Stimulated activated CD8-positive, alpha-beta memory T cell treated with anti-CD3 and anti-CD28 coated beads, Interleukin-15, amount 100 ng/mL, for 48 hours (primary cell): ENCODE results near the gene KRT38.
"Not testable (repeated sequence)": the region's sequence is repeated elsewhere in the genome, so short reads cannot be mapped to it uniquely, and the experiment has no call there.

ENCODE experiments used
- DNase-seq, 2 donors: peaks; one replicate each; pipeline ENCODE4 v3.0.0-alpha.2; 2020; ENCODE audit warnings: low read depth in 2 of 2

KRT38 gene

GRCh38 chr17:41422586-41422985 is 18.2 kb downstream of the KRT38 start:
- not testable (repeated sequence) for DNase-seq

DNA sequence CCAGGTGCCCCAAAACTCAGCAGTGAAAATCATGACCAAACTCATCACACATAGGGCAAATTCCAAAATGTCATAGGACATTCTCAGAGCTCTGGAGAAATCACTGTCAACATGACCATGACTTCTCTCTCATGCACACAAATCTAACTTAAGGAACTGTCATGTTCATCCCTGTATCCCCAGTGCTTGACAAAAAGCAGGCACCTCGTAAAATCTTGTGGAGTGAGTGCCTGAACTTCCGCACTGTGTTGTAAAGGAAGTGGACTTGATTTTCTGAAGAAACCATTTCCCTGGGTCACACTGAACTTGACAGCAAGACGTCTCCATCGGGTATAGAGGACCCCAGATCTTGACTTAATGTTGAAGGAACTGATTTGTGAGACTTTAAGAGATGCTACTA is 19.2 kb downstream of the KRT38 start:
- no peak for DNase-seq

- no peak for DNase-seq
These were observed 19.7 kb downstream of the KRT38 start for GRCh38 chr17:41421116-41421515.

DNA sequence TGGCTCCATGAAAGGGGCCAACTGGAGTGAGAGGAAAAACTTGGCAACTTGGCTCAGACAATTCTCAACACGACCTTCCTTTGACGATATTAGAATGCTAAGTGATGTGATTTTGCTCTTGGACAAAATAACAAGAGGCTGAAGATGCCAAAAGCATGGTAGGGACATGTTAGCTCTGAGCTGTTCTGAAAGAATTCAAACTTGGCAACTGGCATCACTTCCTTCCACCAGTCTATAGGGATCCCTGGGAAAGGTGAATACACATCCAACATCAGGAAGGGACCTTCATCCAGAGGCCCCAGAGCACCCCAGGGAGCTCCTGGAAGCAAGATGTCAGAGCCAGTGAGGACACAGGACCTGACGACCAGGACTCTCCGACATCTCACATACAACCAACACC is 20.6 kb downstream of the KRT38 start:
- DNase-seq, result no peak

- no peak for DNase-seq
These were observed 21.1 kb downstream of the KRT38 start for GRCh38 chr17:41419716-41420115.

DNA sequence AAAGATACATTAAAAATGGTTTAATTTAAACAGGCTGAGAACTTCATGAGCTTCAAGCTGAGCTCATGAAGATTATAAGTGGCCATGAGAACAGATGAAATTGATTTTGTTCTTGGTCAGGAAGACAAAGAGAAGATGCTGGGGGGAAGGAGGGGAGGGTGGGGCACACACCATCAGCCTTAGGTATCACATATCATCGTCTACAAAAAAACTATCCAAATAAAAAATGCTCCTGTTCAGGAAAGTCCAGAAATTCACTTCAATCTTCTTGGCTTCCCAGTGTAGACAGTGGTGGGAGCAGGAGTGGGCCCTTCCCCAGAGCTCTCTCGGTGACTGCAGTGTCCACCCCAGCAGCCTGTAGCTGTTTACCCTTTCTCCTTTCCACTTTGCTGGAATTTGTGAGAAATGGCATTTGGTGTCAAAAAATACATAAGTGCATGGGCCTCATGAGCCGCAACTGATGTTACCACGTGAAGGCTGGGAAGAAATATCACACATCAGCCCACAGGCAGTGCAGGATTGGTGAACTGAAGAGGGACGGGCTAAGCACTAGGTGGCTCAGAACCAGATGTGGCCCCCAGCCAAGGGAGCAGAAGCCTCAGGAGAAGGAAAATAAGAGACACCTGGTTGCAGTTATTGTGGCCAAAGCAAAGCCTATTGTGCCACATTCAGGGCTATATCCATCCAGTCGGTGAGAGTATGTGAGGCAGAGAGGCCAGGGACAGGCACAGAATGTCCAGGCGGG is 22.5 kb downstream of the KRT38 start:
- DNase-seq, result no peak

GRCh38 chr17:41417576-41418015 is 23.2 kb downstream of the KRT38 start:
- DNase-seq, result no peak

- no peak for DNase-seq
These were observed 23.7 kb downstream of the KRT38 start for GRCh38 chr17:41417127-41417526.

- DNase-seq, result no peak
These were observed 24.3 kb downstream of the KRT38 start for GRCh38 chr17:41416479-41416878.

DNA sequence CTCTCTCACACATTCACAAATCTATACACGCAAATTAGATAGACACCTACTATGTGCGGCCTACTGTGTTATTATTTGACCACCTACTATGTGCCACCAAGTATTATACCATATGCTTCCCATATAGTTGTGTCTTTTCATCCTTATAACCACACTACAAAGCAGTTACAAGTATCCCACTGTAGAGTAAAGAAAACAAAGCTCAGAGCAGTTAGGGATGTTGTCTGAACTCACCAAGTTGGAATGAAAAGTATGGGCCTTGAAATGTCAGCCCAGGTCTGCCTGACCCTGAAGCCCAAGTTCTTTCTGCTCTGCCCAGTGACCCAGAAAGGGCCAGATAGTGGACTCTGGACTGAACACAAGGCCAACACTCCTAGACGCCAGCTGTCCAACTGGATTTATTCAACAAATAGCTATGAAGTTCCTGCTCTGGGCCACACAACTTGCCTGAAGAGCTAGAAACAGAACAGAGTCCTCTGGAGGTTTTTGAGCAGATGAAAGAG is 24.9 kb downstream of the KRT38 start:
- DNase-seq, result no peak

GRCh38 chr17:41415411-41415810 is 25.4 kb downstream of the KRT38 start:
- DNase-seq, result no peak

DNA sequence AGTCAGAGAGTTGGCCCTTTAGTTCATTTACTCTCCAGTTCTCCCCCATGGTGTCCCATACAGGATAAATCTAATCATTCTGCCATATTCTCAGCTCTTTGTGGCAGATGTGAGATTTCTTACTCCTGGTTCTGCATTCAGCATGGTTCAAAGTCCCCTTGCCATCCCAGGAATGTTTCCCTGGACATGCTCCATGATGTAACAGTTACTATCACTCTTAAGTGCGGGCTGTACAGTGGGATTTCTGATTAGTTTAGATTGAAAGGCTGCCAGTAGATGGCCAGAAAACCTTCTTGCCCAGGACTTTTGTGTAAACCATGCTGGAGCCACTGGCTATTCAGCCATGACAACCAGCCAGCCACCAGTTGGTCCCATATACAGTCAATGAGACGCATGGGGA is 26.8 kb downstream of the KRT38 start:
- no peak for DNase-seq

GRCh38 chr17:41413353-41413957 is 27.3 kb downstream of the KRT38 start:
- no peak for DNase-seq

- DNase-seq, result no peak
These were observed 29.5 kb downstream of the KRT38 start for GRCh38 chr17:41411072-41411840.

DNA sequence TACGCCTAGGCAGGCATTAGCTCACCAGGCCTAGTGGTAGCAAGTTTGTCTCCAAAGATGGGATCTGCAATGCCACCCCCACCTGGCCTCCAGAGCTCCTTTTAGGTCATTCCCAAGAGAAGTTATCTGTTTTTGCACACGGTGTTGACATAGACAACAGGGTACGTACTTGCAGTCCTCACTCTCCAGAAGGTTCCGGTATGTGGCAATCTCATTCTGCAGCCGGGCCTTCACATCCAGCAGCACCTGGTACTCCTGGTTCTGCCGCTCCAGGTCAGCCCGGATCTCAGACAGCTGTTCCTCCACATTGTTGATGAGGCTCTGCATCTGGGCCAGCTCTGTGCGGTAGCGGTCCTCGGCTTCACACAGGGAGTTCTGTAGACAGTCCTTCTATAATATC is 33.6 kb downstream of the KRT38 start:
- DNase-seq, result no peak

GRCh38 chr17:41406205-41406604 is 34.6 kb downstream of the KRT38 start:
- no peak for DNase-seq

GRCh38 chr17:41404024-41404671 is 36.6 kb downstream of the KRT38 start:
- DNase-seq, result peak; percentile 35 to 53

GRCh38 chr17:41403404-41404023 is 37.3 kb downstream of the KRT38 start:
- DNase-seq, result no peak

GRCh38 chr17:41402161-41402560 is 38.6 kb downstream of the KRT38 start:
- no peak for DNase-seq

DNA sequence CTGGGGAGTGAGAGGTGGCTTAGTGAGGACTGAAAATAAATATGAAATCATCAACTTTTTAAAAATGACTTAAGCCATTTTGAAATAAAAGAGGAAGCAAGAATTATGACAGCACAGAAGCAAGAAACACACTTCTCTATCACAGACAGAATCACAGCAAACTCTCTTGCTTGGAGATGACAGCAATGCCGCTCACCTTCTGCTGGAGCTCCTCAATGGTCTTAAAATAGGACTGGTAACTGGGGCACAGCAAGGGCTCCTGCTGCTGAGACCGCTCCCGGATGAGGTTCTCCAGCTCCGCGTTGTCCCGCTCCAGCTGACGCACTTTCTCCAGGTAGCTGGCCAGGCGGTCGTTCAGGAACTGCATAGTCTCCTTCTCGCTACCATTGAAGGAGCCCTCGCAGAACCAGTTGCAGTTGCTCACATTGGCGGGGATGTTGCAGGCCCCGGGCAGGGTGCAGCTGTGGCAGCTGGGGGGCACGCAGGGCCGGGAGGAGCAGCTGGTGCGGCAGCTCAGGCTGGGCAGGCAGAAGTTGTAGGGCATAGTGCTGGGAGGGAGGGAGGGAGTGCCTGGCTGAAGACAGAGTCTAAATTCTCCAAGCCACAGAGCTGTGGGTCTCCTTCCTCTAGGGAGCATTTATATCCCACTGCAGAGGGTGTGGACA is 43.7 kb downstream of the KRT38 start, which contains the start of gene KRT31:
Gene KRT31, minus strand, starts transcription at position 613 of the 665 bp plus-strand sequence. Its CDS starts 69 bp downstream, at position 544.
- DNase-seq, result no peak

- DNase-seq, result no peak
These were observed 44.4 kb downstream of the KRT38 start for GRCh38 chr17:41396340-41396739.
